ENCODE data around the gene ZNF211.

DNA sequence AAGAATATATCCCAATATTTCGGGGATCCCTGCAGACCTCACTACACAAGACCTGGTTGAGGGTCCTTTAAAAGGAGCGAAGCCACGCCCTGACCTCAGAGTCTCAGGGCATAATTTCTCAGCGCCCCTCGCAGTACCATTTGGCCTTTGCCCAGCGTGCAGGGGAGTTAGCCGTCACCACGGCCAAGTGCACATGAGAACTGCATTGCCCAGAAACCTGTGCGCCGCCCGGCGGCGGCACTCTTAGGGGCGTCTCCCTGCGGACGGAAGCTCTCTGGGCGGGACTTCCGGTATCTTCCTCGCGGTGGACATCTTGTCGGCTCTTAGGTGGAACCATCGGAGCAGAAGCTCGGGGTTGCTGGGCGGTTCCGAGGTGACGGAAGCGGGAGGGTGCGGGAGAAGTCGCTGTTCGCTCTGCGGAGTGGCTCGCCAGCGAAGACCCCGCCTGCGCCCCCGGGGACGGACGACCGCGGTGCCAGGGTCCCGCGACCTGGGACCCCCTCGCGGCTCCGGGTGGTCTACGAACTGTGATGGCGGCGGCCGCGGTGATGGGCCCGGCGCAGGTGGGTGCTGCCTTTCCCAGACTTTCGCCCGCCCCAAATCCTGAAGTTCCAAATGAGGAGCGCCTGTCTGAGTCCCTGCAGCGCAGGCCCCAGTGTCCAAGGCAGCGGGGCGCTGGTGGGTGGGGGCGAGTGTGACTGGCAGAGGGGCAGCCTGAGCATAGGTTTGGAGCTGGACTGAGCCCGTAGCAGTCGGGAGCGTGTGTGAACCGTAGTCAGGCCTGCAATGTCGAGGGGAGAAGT, 18.8 kb upstream of the ZNF211 start, which contains the start of gene ZNF134:
- TF ChIP-seq, protein P1, sequence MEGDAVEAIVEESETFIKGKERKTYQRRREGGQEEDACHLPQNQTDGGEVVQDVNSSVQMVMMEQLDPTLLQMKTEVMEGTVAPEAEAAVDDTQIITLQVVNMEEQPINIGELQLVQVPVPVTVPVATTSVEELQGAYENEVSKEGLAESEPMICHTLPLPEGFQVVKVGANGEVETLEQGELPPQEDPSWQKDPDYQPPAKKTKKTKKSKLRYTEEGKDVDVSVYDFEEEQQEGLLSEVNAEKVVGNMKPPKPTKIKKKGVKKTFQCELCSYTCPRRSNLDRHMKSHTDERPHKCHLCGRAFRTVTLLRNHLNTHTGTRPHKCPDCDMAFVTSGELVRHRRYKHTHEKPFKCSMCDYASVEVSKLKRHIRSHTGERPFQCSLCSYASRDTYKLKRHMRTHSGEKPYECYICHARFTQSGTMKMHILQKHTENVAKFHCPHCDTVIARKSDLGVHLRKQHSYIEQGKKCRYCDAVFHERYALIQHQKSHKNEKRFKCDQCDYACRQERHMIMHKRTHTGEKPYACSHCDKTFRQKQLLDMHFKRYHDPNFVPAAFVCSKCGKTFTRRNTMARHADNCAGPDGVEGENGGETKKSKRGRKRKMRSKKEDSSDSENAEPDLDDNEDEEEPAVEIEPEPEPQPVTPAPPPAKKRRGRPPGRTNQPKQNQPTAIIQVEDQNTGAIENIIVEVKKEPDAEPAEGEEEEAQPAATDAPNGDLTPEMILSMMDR (IDR thresholded peaks at IDR 0.05; ENCODE audit: poor library complexity): no peak
- TF ChIP-seq EZH2 (IDR thresholded peaks at IDR 0.05; ENCODE audit: borderline replicate concordance): no peak
- TF ChIP-seq EZH2phosphoT487 (IDR thresholded peaks at IDR 0.05; ENCODE audit: low read depth, severe bottlenecking, unreplicated experiment): no peak
